ENCODE results near the gene MYO19. TPM values are rescaled to one million over a fixed set of nuclear protein-coding genes. Genes with fewer than 3 reads are reported as not detected.

MYO19 gene
- total and polyA plus RNA-seq, 9 of the 15 experiments (the other 6 are each of a cell fraction or from before 2014, with no cell fraction given): 21.6 to 176 (median 129) TPM

DNA sequence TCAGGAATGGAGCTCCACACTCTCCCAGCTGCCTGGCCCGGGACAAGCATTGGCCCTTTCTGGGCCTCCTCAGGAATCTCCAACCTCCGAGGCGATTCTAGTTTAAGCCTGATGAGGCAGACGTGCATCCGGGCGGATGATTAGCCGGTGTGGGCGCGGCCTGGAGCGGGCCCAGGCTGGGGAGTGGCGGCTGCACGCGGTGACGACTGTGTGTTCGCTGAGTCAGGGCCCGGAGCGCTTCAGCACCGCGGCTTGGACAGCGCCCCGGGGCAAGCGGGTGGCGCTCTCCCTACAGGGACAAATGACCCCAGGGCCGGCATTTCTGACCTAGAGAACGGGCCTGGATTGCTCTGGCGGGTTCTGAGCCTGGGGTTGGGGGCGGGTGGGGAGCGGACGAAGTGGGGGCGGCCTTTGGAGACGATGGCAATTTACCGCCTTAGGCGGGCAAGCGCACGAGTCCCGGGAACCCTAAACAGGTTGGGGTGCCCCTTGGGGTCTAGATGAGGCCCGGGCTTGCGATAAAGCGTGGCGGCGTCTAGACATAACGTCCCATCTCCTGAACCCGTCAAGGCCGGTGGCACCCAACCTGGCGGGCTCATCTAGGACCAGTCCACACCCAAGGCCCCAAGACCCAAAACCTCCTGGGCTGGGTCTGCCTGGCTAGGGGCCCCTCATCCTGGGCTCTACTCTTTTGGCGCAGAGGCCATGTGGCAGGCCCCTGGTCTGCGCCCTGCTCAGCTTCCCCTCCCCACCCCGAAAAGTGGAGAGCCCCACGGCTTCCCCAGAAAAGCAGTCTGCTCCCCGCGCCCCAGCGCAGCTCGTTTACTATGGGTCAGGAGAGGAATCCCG is 70.5 kb downstream of the MYO19 start (continued):
- TF ChIP-seq, protein P1, sequence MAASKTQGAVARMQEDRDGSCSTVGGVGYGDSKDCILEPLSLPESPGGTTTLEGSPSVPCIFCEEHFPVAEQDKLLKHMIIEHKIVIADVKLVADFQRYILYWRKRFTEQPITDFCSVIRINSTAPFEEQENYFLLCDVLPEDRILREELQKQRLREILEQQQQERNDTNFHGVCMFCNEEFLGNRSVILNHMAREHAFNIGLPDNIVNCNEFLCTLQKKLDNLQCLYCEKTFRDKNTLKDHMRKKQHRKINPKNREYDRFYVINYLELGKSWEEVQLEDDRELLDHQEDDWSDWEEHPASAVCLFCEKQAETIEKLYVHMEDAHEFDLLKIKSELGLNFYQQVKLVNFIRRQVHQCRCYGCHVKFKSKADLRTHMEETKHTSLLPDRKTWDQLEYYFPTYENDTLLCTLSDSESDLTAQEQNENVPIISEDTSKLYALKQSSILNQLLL (CRISPR knock-in tag; IDR thresholded peaks at IDR 0.05; ENCODE audit: borderline replicate concordance): no peak
- no peak for TF ChIP-seq RBM14 (IDR thresholded peaks at IDR 0.05; ENCODE audit: borderline replicate concordance, insufficient read depth, low read depth, low read length)
- TF ChIP-seq KDM1A (IDR thresholded peaks at IDR 0.05): no peak
- no peak for TF ChIP-seq XRCC4 (IDR thresholded peaks at IDR 0.05; ENCODE audit: extremely low read depth, insufficient read depth, insufficient read length)
- TF ChIP-seq, protein P2, sequence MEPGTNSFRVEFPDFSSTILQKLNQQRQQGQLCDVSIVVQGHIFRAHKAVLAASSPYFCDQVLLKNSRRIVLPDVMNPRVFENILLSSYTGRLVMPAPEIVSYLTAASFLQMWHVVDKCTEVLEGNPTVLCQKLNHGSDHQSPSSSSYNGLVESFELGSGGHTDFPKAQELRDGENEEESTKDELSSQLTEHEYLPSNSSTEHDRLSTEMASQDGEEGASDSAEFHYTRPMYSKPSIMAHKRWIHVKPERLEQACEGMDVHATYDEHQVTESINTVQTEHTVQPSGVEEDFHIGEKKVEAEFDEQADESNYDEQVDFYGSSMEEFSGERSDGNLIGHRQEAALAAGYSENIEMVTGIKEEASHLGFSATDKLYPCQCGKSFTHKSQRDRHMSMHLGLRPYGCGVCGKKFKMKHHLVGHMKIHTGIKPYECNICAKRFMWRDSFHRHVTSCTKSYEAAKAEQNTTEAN (CRISPR knock-in tag; IDR thresholded peaks at IDR 0.05): no peak
- TF ChIP-seq, protein P3, sequence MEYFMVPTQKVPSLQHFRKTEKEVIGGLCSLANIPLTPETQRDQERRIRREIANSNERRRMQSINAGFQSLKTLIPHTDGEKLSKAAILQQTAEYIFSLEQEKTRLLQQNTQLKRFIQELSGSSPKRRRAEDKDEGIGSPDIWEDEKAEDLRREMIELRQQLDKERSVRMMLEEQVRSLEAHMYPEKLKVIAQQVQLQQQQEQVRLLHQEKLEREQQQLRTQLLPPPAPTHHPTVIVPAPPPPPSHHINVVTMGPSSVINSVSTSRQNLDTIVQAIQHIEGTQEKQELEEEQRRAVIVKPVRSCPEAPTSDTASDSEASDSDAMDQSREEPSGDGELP (CRISPR knock-in tag; IDR thresholded peaks at IDR 0.05; ENCODE audit: borderline replicate concordance): peak; percentile 74
- TF ChIP-seq, protein P4, sequence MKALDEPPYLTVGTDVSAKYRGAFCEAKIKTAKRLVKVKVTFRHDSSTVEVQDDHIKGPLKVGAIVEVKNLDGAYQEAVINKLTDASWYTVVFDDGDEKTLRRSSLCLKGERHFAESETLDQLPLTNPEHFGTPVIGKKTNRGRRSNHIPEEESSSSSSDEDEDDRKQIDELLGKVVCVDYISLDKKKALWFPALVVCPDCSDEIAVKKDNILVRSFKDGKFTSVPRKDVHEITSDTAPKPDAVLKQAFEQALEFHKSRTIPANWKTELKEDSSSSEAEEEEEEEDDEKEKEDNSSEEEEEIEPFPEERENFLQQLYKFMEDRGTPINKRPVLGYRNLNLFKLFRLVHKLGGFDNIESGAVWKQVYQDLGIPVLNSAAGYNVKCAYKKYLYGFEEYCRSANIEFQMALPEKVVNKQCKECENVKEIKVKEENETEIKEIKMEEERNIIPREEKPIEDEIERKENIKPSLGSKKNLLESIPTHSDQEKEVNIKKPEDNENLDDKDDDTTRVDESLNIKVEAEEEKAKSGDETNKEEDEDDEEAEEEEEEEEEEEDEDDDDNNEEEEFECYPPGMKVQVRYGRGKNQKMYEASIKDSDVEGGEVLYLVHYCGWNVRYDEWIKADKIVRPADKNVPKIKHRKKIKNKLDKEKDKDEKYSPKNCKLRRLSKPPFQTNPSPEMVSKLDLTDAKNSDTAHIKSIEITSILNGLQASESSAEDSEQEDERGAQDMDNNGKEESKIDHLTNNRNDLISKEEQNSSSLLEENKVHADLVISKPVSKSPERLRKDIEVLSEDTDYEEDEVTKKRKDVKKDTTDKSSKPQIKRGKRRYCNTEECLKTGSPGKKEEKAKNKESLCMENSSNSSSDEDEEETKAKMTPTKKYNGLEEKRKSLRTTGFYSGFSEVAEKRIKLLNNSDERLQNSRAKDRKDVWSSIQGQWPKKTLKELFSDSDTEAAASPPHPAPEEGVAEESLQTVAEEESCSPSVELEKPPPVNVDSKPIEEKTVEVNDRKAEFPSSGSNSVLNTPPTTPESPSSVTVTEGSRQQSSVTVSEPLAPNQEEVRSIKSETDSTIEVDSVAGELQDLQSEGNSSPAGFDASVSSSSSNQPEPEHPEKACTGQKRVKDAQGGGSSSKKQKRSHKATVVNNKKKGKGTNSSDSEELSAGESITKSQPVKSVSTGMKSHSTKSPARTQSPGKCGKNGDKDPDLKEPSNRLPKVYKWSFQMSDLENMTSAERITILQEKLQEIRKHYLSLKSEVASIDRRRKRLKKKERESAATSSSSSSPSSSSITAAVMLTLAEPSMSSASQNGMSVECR (CRISPR knock-in tag; IDR thresholded peaks at IDR 0.05): peak; percentile 66
- TF ChIP-seq ZNF274 (IDR thresholded peaks at IDR 0.05; ENCODE audit: borderline replicate concordance, low read depth, low read length): no peak
- peak; percentile 59 for TF ChIP-seq BHLHE40 (IDR thresholded peaks at IDR 0.05; ENCODE audit: low read length)
- TF ChIP-seq, protein P5, sequence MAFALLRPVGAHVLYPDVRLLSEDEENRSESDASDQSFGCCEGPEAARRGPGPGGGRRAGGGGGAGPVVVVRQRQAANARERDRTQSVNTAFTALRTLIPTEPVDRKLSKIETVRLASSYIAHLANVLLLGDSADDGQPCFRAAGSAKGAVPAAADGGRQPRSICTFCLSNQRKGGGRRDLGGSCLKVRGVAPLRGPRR (CRISPR knock-in tag; IDR thresholded peaks at IDR 0.05): no peak

Data from K562 (cell line).